Ovary (tissue), 3 donors: ENCODE results near the gene ARID1B.

Experiments
- EP300 ChIP-seq: sonication (generic); formaldehyde crosslinking; IDR thresholded peaks from one replicate; pipeline ENCODE4 v1.6.1; 2017; ENCODE audit warnings: antibody characterized with exemption
- POLR2A ChIP-seq: fragments of 450-650 bp; IDR thresholded peaks from one replicate; pipeline ENCODE4 v1.6.1; 2017; ENCODE audit warnings: antibody characterized with exemption, mild to moderate bottlenecking, moderate library complexity
- TF ChIP-seq, protein P1 (sequence below), 3 donors: fragments of 450-650 bp in 2 of 3; fragments of 200-600 bp in 1 of 3; IDR thresholded peaks; one replicate each; pipeline versions ENCODE4 v1.5.1 to v1.8.0; 2016 to 2022; ENCODE audit warnings: antibody characterized with exemption in 3 of 3, mild to moderate bottlenecking in 1 of 3
- donor health status: DM: no; HTN: no; CAD: no.

DNA sequence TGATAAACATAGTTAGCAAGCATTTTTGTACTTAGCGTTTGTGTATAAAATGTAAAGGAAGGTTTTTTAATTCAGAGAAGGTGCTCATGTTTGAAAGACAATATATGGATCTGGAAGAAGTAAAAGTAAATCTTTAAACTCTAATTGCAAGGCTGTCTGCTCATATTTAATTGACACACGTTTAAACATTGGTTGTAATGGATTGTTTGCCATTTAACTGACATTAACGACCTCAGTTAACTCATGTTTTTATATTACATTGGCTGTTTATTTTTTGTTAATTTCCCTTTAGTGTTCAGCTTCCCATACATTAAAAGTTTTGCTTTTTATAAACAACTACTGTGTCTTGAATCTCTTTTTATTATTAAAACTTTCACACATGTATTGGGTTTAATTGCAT is 208.1 kb downstream of the ARID1B start:
- no peak for TF ChIP-seq POLR2A
- TF ChIP-seq, protein P1, sequence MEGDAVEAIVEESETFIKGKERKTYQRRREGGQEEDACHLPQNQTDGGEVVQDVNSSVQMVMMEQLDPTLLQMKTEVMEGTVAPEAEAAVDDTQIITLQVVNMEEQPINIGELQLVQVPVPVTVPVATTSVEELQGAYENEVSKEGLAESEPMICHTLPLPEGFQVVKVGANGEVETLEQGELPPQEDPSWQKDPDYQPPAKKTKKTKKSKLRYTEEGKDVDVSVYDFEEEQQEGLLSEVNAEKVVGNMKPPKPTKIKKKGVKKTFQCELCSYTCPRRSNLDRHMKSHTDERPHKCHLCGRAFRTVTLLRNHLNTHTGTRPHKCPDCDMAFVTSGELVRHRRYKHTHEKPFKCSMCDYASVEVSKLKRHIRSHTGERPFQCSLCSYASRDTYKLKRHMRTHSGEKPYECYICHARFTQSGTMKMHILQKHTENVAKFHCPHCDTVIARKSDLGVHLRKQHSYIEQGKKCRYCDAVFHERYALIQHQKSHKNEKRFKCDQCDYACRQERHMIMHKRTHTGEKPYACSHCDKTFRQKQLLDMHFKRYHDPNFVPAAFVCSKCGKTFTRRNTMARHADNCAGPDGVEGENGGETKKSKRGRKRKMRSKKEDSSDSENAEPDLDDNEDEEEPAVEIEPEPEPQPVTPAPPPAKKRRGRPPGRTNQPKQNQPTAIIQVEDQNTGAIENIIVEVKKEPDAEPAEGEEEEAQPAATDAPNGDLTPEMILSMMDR (IDR thresholded peaks at IDR 0.05) = no peak
- TF ChIP-seq EP300 = no peak
